ENCODE results near the gene PRR23E. TPM values are rescaled to one million over a fixed set of nuclear protein-coding genes. Genes with fewer than 3 reads are reported as not detected.

PRR23E gene
- total and polyA plus RNA-seq, 10 of the 15 experiments (the other 5 are each of a cell fraction or from before 2014, with no cell fraction given) = not detected

DNA sequence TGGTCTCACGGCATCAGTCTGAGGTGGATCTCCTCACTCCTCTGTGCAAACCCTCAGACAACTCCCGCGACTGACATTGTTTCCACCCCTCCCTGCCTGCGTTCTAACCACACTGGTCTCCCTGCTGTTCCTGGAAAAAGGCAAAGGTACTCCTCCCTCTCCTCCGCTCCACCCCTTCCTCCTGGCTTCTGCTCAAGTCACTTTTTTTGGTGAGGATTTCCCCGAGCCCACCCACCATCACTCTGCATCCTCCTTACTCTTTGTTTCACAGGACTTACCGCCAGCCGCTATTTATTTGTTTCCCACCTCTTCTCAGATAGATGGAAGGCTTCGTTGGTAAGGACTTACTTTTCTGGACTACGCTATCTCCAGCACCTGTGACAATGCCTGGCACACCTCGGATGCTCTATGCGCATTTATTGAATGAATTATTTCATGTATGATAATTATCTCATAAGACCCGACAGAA lies 25.6 kb downstream of the PRR23E start:
- in situ Hi-C loops (cut with MboI) = no loop called here
- RAD21 ChIA-PET (ENCODE audit: unreplicated experiment) = interaction anchor here (0.9 to 4.5 kb wide), 9 partner anchors 10 to 617 kb away, joined by 3 to 31 read pairs (median 4); no protein-coding TSS in a partner anchor
- TF ChIP-seq, protein P1, sequence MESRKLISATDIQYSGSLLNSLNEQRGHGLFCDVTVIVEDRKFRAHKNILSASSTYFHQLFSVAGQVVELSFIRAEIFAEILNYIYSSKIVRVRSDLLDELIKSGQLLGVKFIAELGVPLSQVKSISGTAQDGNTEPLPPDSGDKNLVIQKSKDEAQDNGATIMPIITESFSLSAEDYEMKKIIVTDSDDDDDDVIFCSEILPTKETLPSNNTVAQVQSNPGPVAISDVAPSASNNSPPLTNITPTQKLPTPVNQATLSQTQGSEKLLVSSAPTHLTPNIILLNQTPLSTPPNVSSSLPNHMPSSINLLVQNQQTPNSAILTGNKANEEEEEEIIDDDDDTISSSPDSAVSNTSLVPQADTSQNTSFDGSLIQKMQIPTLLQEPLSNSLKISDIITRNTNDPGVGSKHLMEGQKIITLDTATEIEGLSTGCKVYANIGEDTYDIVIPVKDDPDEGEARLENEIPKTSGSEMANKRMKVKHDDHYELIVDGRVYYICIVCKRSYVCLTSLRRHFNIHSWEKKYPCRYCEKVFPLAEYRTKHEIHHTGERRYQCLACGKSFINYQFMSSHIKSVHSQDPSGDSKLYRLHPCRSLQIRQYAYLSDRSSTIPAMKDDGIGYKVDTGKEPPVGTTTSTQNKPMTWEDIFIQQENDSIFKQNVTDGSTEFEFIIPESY (IDR thresholded peaks at IDR 0.05) = peak; percentile 83
- TF ChIP-seq BHLHE40 (IDR thresholded peaks at IDR 0.05; ENCODE audit: borderline replicate concordance in 1 of 2, low read depth in 2 of 2, low read length in 1 of 2) (no peak), RELA (IDR thresholded peaks at IDR 0.05; ENCODE audit: borderline replicate concordance, partially characterized antibody) (no peak), LARP7 (IDR thresholded peaks at IDR 0.05) (0 out of 2 replicates have a peak, but pooled peaks have one; percentile 1), PML (IDR thresholded peaks at IDR 0.05; ENCODE audit: low read length) (0 out of 2 replicates have a peak, but pooled peaks have one; percentile 18), SRF (IDR thresholded peaks at IDR 0.05; ENCODE audit: low read depth in 2 of 2, low read length in 2 of 2) (no peak), IRF4 (IDR thresholded peaks at IDR 0.05; ENCODE audit: low read depth, low read length) (no peak), CBX5 (IDR thresholded peaks at IDR 0.05; ENCODE audit: low read depth) (no peak), NR2C1 (IDR thresholded peaks at IDR 0.05) (no peak), ZBED1 (IDR thresholded peaks at IDR 0.05; ENCODE audit: borderline replicate concordance) (0 out of 2 replicates have a peak, but pooled peaks have one; percentile 0), BACH1 (IDR thresholded peaks at IDR 0.05; ENCODE audit: borderline replicate concordance) (no peak), ESRRA (IDR thresholded peaks at IDR 0.05; ENCODE audit: low read length) (no peak), CHD4 (IDR thresholded peaks at IDR 0.05) (no peak), SIN3A (IDR thresholded peaks at IDR 0.05; ENCODE audit: low read depth, low read length) (no peak), NFYA (IDR thresholded peaks at IDR 0.05; ENCODE audit: borderline replicate concordance, low read depth, low read length) (no peak), TAF1 (IDR thresholded peaks at IDR 0.05; ENCODE audit: borderline replicate concordance, low read depth, low read length) (0 out of 2 replicates have a peak, but pooled peaks have one; percentile 3)
- TF ChIP-seq, protein P2, sequence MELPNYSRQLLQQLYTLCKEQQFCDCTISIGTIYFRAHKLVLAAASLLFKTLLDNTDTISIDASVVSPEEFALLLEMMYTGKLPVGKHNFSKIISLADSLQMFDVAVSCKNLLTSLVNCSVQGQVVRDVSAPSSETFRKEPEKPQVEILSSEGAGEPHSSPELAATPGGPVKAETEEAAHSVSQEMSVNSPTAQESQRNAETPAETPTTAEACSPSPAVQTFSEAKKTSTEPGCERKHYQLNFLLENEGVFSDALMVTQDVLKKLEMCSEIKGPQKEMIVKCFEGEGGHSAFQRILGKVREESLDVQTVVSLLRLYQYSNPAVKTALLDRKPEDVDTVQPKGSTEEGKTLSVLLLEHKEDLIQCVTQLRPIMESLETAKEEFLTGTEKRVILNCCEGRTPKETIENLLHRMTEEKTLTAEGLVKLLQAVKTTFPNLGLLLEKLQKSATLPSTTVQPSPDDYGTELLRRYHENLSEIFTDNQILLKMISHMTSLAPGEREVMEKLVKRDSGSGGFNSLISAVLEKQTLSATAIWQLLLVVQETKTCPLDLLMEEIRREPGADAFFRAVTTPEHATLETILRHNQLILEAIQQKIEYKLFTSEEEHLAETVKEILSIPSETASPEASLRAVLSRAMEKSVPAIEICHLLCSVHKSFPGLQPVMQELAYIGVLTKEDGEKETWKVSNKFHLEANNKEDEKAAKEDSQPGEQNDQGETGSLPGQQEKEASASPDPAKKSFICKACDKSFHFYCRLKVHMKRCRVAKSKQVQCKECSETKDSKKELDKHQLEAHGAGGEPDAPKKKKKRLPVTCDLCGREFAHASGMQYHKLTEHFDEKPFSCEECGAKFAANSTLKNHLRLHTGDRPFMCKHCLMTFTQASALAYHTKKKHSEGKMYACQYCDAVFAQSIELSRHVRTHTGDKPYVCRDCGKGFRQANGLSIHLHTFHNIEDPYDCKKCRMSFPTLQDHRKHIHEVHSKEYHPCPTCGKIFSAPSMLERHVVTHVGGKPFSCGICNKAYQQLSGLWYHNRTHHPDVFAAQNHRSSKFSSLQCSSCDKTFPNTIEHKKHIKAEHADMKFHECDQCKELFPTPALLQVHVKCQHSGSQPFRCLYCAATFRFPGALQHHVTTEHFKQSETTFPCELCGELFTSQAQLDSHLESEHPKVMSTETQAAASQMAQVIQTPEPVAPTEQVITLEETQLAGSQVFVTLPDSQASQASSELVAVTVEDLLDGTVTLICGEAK (IDR thresholded peaks at IDR 0.05; ENCODE audit: borderline replicate concordance) = no peak
- TF ChIP-seq, protein P3, sequence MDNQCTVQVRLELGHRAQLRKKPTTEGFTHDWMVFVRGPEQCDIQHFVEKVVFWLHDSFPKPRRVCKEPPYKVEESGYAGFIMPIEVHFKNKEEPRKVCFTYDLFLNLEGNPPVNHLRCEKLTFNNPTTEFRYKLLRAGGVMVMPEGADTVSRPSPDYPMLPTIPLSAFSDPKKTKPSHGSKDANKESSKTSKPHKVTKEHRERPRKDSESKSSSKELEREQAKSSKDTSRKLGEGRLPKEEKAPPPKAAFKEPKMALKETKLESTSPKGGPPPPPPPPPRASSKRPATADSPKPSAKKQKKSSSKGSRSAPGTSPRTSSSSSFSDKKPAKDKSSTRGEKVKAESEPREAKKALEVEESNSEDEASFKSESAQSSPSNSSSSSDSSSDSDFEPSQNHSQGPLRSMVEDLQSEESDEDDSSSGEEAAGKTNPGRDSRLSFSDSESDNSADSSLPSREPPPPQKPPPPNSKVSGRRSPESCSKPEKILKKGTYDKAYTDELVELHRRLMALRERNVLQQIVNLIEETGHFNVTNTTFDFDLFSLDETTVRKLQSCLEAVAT (IDR thresholded peaks at IDR 0.05) = peak; percentile 75; the same call in 1 of the 2 replicates

More for the DNA sequence above, 25.6 kb downstream of the PRR23E start:
- SMC1A ChIA-PET (ENCODE audit: uncharacterized antibody, unreplicated experiment) = interaction anchor here (0.9 to 1.5 kb wide), 4 partner anchors 23 to 89 kb away, joined by 3 to 4 read pairs (median 3); no protein-coding TSS in a partner anchor
- H3K27me3 ChIP-seq (replicated peaks in 1 of 2; ENCODE audit: control insufficient read depth in 2 of 2, insufficient read depth in 2 of 2, low read length in 1 of 2) = no peaks in the 10 kb centered on the region; a peak in 1 of 4 replicates
- H3K4me3 ChIP-seq = no peak overlapping the region
- H3K36me3 ChIP-seq (ENCODE audit: control insufficient read depth in 2 of 2, insufficient read depth in 2 of 2, low read length in 1 of 2) = no peaks in the 10 kb centered on the region
- H3K4me1 ChIP-seq (ENCODE audit: control insufficient read depth, insufficient read depth, low read length) = peaks cover 16% of the 10 kb centered on the region
- H4K20me1 ChIP-seq (ENCODE audit: control insufficient read depth, insufficient read depth) = no peaks in the 10 kb centered on the region
- no peak for DNase-seq (ENCODE audit: low read depth, low spot score)
- no peaks in the 10 kb centered on the region; the same call in 2 of the 3 replicates for H3K9me3 ChIP-seq (replicated peaks; ENCODE audit: control insufficient read depth, insufficient read depth, low read length)
- ATAC-seq = no peak
- no peak overlapping the region for H3K9ac ChIP-seq (ENCODE audit: control insufficient read depth, insufficient read depth, low read length)
- no peak overlapping the region for H2AFZ ChIP-seq (ENCODE audit: control insufficient read depth, low read depth, low read length)
- no peak for FAIRE-seq
- BruUV-seq (replicated peaks) = no TSS peak
- H3K27ac ChIP-seq (ENCODE audit: control insufficient read depth, insufficient read depth) = no peak overlapping the region
- intact Hi-C loops (cut with micrococcal nuclease; ENCODE audit: unreplicated experiment) = no loop called here
- 54% methylated on average over 13 of the region's 13 CpGs for WGBS (ENCODE audit: insufficient coverage, insufficient replicate concordance, low lambda C conversion rate, missing lambda C conversion rate)
- H3K79me2 ChIP-seq (ENCODE audit: control insufficient read depth, insufficient read depth, low read length) = no peaks in the 10 kb centered on the region
- H3K4me2 ChIP-seq (ENCODE audit: control insufficient read depth, insufficient read depth) = no peak overlapping the region; the same call in 1 of the 2 replicates
- CTCF ChIA-PET = interaction anchor here (0.6 to 0.9 kb wide), 2 partner anchors 10 to 80 kb away, joined by 3 read pairs; no protein-coding TSS in a partner anchor
- POLR2A ChIA-PET = interaction anchor here (1.6 to 2.6 kb wide), 4 partner anchors 8 to 89 kb away, joined by 4 to 11 read pairs (median 8); no protein-coding TSS in a partner anchor
